Frontal cortex (tissue), 4 donors: ENCODE measurements around the gene ITGAD. TPM values are rescaled to one million over a fixed set of nuclear protein-coding genes. Genes with fewer than 3 reads are reported as not detected.
A peak's percentile ranks its signal among the peaks of the same experiment; 100 is the strongest.
"Not testable (repeated sequence)": the region's sequence is repeated elsewhere in the genome, so short reads cannot be mapped to it uniquely, and the experiment has no call there.

Experiments used
- DNase-seq, 2 donors: peaks; one replicate each; pipeline ENCODE4 v3.0.0; 2012; ENCODE audit warnings: low spot score in 2 of 2
- FAIRE-seq: peaks from 2 replicates; lab custom pipeline; 2012; peaks lifted over from hg19 to GRCh38; lab: Jason Lieb, UNC
- total RNA-seq: library from RNA; depleted of rRNA; stranded (reverse); fragments of >200 nt; gene quantifications from one replicate; pipeline ENCODE4 v1.2.3, GENCODE V29; 2014
- donor health status: control.
- donor health status: control.
- donor health status: control.

Gene ITGAD
- total RNA-seq, 1 donor from 2014 or later: not detected

DNA sequence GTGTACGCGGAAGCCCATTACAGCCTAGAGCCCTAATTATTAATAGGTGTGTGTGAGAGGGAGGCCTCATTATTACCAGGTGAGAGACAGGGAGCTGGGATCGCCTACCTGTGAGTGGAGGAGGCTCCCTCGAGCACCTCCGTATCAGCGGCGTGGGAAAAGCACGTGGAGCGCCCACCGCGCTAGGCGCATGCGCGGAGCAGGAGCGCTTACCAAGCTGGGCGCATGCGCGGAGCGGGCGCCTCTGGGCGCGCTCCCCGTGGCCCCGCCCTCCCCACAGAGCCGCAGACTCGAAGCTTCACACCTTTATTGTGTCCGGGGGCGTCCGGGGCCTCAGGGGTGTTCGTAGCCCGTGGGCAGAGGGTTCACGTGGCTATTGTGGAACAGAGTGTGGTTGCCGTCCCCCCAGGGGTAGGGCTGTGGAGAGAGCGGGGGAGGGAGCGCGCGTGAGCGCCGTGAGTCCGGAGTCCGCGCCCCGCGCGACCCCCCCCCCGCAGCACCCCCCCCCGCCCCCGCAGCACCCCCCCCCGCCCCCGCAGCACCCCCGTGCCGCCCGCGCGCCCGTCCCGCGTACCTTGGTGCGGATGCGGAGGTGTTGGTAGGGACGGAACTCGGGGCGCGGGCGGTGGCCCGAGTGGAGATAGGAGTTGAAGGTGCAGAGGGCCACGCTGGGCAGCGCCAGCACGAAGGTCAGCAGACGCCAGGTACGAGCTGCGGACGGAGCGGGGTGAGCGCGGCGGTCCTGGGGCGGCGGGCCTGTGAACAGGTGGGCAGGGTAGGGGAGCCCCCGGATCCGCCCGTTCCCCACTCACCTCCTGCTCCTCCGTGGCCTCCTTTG lies 34.5 kb downstream of the ITGAD start:
- DNase-seq (peak; percentile 84 to 86), FAIRE-seq (no peak)

DNA sequence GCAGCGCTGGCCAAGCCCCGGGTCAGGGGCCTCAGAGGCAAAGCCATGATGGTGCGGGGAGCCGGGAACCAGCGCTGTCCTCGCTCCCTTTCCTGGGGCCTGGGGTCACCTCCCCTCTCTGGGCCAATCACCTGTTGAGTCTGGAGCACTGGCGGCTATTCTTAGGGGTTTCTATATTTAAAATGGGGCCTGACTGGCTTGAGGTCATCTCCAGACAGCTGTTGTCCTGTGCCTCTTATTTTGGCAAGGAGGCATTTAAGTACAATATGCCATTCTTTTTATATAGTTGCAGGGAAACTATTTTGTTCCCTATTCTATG lies 35.1 kb downstream of the ITGAD start, which contains the start of gene COX6A2:
Gene COX6A2, minus strand, starts transcription at position 82 of the 319 bp plus-strand sequence. Its CDS starts 35 bp downstream, at position 47.
- DNase-seq (no peak), FAIRE-seq (no peak)

DNA sequence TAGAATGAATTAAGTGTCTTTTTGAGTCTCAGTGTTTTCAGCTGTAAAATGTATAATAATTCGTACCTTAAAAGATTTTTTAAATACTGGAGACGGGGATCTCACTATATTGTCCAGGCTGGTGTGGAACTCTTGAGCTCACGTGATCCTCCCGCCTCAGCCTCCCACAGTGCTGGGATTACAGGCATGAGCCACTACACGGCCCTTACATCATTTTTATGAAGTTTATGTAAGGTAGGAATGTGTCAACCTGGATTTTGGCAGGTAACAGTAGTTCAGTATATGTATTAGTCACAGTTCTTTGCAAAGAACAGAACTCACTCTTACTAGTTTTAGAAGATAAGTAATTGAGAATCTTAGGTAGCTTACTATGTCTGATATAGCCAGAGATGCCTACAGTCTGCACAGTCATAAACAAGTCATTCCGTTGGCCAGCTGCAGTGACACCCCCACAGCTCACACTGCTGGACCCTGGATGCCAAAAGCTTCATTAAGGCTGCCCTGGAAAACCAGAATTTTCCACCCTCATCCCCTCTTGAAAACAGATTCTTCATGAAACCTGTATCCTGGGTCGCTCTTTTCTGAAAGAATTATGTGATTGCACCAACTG lies 35.6 kb downstream of the ITGAD start:
- no peak for FAIRE-seq
- DNase-seq: no peak

DNA sequence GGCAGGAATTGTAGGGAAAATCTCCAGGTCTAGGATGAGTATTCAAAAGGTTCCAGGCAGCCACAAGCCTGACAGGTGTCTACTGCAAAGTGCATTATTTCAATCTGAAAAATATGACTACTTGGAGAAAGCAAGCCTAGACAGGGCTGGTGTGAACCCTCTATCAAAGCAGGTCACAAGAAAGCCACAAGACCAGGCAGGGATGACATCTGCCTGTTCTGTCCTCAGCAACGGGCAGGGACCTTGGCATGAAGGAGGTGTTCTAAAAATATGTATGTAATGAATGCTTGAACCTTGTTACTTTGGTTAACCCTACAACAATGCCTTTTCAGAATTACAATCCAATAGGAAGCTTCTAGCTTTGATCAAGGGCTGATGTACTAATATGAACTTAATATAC lies 36.2 kb downstream of the ITGAD start:
- FAIRE-seq (no peak), DNase-seq (no peak)

DNA sequence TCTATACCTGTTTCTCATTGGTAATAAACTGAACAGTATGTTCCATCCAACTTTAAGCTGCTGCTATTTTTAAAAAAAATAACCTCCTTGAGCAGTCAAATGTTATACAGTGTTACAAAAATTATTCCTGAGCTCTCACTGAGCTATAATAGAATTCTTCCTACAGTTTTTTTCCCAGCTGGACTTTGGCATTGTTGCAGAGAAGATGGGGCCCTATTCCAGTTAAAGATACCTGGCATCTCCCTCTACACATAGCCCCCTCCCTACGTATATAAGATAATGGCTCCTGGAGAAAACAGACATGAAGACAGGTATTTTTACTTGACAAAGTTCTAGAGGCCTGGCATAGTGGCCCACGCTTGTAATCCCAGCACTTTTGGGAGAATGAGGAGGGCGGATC lies 36.7 kb downstream of the ITGAD start:
- FAIRE-seq: no peak
- no peak for DNase-seq

DNA sequence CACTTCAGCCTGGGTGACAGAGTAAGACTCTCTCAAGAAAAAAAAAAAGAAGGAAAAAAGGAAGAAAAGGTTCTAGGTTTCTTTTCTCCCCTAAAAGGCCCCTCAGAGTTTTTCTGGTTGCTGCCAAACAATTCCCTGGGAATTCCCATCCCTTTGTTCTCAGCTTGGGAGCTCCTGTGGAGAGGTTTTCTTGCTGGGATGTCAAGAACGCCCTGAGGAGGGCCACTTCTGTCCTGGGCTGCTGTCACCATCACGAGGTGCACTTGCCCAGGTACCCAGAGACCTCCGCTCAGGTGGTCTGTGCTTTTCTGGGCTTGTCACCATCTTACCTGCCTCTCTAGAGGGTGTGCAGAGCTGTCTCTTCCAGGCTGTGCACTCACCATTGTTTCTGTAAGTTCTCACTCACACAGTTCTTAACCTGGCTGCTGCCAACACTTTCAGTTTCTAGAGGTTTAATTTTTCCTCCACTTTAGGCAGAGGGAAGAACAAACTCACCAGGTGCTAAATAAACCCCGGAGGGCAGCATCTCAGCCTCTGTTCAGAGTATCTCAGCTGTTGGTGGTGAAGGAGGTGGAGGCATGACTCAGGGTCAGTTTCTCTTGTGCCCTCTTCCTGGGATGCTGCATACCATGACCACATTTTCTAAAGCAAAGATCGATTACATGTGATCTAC lies 37.4 kb downstream of the ITGAD start:
- DNase-seq: no peak
- FAIRE-seq: no peak

DNA sequence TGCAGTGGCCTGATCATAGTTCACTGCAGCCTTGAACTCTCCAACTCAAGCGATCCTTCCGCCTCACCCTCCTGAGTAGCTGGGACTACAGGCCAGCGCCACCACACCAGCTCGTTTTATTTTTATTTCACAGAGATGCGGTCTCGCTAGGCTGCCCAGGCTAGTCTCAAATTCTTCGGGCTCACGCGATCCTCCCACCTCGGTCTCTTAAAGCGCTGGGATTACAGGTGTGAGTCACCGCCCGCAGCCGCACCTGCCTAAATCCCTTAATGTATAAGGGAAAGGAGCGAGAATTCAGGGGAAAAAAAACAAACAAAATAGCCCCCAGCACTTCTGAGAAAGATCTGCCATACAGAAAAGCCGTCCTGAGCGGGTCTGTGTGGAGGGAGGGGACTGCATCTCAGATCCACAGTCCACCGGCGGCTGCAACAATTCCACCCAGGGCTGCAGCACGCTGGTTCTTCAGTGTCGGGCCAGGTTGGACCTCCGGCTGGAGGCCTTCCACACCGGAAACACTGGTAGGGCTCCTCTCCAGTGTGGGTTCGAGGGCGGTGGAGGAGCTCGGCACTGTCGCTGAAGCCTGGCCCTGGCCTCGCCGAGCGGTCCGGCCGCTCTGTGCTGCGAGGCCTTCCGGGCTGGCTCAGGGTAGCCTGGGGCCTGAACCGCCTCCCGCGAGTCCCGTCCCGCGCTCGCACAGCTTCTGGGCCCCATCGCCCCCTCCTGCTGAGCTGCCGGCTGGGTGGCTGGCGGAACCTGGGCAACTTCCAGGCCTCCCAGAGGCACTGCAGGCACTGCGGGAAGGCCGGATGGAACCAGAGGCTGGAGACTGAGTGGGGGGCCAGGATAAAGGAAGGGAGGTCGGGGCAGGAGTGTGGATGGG lies 42.4 kb downstream of the ITGAD start:
- no peak for FAIRE-seq
- no peak for DNase-seq

DNA sequence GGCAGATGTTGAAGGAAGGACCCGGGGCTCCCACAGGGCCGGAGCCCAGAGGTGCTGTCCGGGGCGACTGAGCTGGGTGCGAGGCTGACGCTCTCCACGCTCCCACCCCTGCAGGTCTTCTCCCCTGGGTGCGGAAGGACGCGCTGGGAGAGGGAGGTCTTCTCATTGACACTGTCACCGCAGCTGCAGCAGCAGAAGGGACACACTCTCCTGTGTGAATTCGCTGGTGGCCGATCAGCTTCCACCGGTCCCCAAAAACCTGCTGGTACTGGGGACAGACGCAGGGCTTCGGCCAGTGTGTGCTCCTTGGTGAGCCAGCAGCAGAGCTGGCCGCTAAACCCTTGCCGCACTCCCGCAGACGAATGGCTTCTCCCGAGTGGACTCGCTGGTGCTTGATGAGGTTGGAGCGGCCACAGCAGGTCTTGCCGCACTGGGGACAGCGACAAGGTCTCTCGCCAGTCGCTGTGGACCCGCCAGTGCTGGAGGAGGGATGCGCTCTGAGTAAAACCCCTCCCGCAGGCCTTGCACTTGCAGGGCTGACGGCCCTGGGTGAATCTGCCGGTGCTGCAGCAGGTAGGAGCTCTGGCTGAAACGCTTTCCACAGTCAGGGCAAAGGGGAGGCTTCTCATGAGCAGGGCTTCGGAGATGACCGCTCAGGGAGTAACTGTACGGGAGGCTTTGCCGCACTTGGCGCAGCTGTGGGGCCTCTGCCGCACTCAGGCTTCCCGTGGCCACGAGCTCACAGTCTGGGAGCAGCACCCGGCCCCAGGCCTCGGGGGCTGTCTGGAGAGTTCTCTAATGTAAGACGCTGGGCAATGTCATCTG lies 43.3 kb downstream of the ITGAD start:
- FAIRE-seq (no peak), DNase-seq (no peak)

DNA sequence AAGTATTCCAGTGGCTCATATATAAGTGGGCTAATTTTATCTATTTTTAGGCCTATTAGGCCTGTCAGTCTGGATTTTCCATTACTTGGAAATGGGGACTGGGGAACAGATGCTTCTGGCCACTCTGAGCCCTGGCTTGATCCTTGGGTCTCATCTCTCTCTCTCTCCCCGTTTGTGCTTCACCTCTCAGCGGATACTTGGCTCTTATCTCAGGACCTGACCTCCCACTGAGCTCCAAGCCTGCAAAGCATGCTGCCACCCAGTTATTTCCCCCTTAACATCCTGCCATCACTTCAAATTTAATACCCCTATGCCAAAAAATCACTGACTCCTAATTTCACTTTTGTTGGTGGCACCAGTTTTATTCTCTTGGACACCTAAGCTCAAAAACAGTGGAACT lies 45.3 kb downstream of the ITGAD start:
- FAIRE-seq: no peak
- no peak for DNase-seq

DNA sequence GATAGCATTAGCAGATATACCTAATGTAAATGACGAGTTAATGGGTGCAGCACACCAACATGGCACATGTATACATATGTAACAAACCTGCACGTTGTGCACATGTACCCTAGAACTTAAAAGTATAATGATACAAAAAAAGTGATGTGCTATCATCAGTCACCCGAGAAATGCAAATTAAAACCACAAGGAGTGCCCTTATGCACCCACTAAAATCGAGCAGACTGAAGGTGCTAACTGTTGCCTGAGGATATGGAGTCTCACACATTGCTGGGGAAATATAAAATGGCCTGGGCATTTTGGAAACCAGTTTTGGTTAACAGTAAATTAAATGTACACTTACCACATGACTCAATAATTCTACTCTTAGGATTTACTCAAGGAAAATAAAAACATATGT lies 45.9 kb downstream of the ITGAD start:
- not testable (repeated sequence) for FAIRE-seq

DNA sequence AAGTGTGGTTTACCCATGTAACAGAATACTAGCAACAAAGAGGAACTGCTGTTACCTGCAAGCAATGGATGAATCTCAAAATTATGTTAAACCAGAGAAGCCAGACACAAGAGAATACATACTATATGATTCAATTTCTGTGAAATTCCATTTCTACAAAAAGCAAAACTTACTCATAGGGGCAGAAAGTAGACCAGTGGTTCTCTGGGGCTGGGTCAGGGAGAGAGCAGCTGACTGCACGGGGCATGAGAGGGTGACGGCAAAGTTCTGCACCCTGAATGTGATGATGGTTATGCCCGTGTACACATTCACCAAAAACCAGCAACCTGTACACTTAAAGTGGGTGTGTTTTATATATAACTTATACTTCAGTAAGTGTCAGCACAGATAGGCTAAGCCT lies 46.4 kb downstream of the ITGAD start:
- no peak for DNase-seq
- FAIRE-seq: no peak

More for the DNA sequence above, 45.9 kb downstream of the ITGAD start:
- DNase-seq: not testable (repeated sequence)

DNA sequence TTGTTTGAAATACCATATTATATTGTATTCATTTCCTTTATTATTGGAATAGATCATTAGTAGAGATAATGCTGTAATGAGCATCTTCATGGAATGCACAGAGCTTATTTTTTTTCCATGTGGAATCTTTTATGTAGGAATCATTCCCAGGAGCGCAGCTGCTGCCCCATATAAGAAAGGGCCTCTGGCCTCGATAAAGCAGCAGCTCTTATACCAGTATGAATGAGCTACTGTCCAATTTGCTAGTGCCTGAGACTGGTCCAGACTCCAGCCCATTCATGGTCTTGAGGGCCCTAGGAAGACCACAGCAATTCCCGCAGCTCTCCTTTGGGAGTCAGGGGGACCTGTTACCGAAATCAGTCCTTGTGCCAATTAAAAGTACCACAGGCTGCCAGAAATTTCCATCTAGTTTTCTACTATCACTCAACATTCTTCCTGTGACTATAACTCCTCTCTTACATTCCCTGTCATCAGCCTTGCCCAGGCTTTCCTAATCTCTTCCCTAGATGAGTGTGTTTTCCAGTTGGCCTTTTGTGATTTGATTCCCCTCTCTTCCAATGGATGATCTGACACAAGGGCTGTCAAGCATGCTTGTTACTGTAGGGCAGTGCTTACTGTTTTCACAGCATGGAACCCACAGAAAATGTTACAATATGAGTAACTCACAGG lies 47.5 kb downstream of the ITGAD start:
- no peak for FAIRE-seq
- DNase-seq: no peak

DNA sequence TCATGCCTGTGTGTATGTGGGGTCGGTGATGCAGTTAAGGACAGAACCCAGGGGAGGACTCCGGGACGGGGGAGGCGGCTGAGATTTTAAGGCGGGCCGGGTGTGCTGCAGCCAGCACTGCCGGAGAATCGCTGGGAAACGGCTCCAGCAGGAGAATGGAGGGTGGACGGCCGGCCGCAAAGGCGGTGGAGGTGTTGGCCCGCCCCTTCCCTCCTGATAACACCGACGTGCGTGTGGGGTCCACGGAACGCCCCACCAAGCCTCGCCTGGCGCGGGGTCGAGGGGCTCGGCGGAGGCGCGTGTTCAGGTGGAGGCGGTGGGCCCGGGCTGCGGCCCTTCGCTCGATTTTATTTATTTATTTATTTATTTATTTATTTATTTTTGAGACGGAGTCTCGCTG lies 48.8 kb downstream of the ITGAD start:
- FAIRE-seq (no peak), DNase-seq (no peak)

DNA sequence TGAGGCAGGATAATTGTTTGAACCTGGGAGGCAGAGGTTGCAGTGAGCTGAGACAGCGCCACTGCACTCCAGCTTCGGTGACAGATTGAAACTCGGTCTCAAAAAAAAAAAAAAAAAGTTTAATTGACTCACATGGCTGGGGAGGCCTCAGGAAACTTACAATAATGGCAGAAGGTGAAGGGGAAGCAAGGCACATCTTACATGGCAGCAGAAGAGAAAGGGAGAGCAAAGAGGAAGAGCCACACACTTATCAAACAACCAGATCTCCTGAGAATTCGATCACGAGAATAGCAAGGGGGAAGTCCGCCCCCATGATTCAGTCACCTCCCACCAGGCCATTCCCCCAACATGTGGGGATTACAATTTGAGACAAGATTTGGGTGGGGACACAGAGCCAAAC lies 52.8 kb downstream of the ITGAD start:
- DNase-seq, FAIRE-seq: not testable (repeated sequence)

DNA sequence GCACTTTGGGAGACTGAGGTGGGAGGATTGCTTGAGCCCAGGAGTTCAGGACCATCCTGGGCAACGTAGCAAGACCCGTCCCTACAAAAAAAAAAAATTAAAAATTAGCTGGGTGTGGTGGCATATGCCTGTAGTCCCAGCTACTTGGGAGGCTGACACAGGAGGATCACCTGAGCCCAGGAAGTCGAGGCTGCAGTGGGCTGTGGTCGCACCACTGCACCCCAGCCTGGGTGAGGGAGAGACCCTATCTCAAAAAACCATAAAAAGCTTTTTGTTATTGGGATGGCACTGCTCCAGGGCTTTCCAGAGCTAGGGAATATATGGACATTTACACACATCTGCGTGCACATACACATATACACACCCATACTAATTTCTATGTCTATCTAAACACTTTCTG lies 58.1 kb downstream of the ITGAD start:
- no peak for FAIRE-seq

DNA sequence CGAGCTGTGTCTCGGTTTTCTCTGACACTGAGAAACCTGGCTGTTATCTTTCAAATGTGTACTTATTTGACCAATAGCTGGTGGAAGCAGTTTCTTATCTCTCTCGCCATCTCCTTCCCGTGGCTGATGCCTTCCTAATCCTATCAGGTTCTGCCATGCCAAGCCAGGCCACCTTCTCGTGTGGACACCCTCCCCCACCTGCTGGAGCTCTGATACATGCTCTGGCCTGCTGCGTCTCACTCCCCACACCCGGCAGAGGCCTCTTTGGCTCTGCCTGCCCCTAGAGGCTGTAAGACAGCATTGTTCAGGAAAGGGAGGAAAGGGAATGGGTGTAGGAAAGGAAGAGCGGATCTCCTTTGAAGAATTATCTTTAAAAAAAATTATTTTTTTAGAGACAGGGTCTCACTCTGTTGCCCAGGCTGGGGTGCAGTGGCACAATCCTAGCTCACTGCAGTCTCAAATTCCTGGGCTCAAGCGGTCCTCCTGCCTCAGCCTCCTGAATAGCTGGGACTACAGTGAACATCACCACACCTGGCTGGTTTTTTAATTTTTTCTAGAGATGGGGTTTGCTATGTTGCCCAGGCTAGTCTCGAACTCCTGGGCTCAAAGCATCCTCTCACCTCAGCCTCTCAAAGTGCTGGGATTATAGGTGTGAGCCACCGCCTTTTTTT lies 58.7 kb downstream of the ITGAD start:
- no peak for DNase-seq

More for the DNA sequence above, 58.1 kb downstream of the ITGAD start:
- DNase-seq: no peak

DNA sequence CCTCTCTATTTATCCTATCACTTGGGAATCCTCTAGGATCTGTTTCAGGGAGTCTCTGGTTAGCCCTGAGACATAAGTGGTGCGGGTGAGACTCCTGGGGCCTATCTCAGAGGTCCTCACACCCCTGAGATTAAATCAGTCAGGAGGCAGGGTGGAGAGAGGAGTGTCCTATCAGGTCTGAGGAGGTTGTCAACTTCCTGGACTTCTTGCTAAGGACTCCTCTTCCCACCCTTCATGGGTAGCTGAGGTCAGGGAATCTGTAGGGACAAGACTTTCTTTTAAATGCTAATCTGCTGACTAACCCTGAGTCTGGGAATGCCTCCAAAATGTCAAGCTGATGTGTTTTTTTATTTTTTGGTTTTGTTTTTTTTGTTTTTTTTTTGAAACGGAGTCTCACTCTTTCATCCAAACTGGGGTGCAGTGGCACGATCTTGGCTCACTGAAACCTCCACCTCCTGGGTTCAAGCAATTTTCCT lies 59.5 kb downstream of the ITGAD start:
- no peak for FAIRE-seq
- no peak for DNase-seq

More for the DNA sequence above, 58.7 kb downstream of the ITGAD start:
- FAIRE-seq: no peak
